Stomach (tissue), 9 donors: ENCODE measurements around the gene FNDC10. TPM values are rescaled to one million over a fixed set of nuclear protein-coding genes. Genes with fewer than 3 reads are reported as not detected.

Experiments used
- DNase-seq, 2 donors: peaks; one replicate each; pipeline versions ENCODE4 v3.0.0 to v3.0.0-alpha.2; 2013 to 2019
- H3K27ac ChIP-seq, 5 donors: fragments of 200-600 bp in 4 of 5; sonication (generic) in 4 of 5; one replicate each; pipeline ENCODE4 v1.5.1; 2013 to 2019; ENCODE audit warnings: mild to moderate bottlenecking in 1 of 5, moderate library complexity in 1 of 5
- H3K27me3 ChIP-seq, 3 donors: fragments of 200-600 bp; sonication (generic); one replicate each; pipeline ENCODE4 v1.5.1; 2017 to 2019; ENCODE audit warnings: mixed run types in 1 of 3
- H3K36me3 ChIP-seq, 4 donors: fragments of 200-600 bp; sonication (generic); 1 replicate in 3 of 4; 2 replicates in 1 of 4; pipeline ENCODE4 v1.5.1; 2016 to 2019
- H3K4me1 ChIP-seq, 4 donors: fragments of 200-600 bp; sonication (generic); one replicate each; pipeline ENCODE4 v1.5.1; 2016 to 2019
- H3K4me3 ChIP-seq, 4 donors: fragments of 200-600 bp; sonication (generic) in 3 of 4; one replicate each; pipeline ENCODE4 v1.5.1; 2016 to 2019; ENCODE audit warnings: mild to moderate bottlenecking in 1 of 4
- H3K9me3 ChIP-seq, 4 donors: fragments of 200-600 bp; sonication (generic); one replicate each; pipeline ENCODE4 v1.5.1; 2016 to 2019
- CTCF ChIP-seq, 7 experiments: fragments of 450-650 bp in 4 of 7; fragments of 200-600 bp in 3 of 7; sonication (generic) in 3 of 7; IDR thresholded peaks; one replicate each; pipeline ENCODE4 v1.5.1; 2016 to 2019; ENCODE audit warnings: antibody characterized with exemption in 7 of 7, control low read depth in 2 of 7, mild to moderate bottlenecking in 1 of 7
- EP300 ChIP-seq: sonication (generic); formaldehyde crosslinking; IDR thresholded peaks from one replicate; pipeline ENCODE4 v1.6.1; 2017; ENCODE audit warnings: antibody characterized with exemption
- POLR2A ChIP-seq, 4 donors: fragments of 450-650 bp; IDR thresholded peaks; one replicate each; pipeline ENCODE4 v1.6.1; 2016; ENCODE audit warnings: antibody characterized with exemption in 4 of 4, control low read depth in 2 of 4, mild to moderate bottlenecking in 1 of 4, moderate library complexity in 1 of 4
- POLR2AphosphoS5 ChIP-seq, 3 donors: sonication (generic); formaldehyde crosslinking; IDR thresholded peaks; one replicate each; pipeline ENCODE4 v1.6.1; 2016; ENCODE audit warnings: antibody characterized with exemption in 3 of 3
- WGBS, 5 donors: extraction: QIAGEN DNeasy Blood & Tissue Kit in 3 of 5; methylation state at CpG; one replicate each; pipeline versions ENCODE4 v1.1.5 to v1.1.7; 2013 to 2018; 5-methylcytosine and 5-hydroxymethylcytosine counted together
- intact Hi-C: fragments of 100-400 bp; cut with DNase I; formaldehyde crosslinking; loops from one replicate; pipeline ENCODE4 v1.15.1; 2023; ENCODE audit warnings: low total_unique reads
- polyA plus RNA-seq, 3 donors: library from polyadenylated mRNA; stranded (reverse); fragments of 200-250 nt; gene quantifications; one replicate each; pipeline ENCODE4 v1.2.3, GENCODE V29; 2013
- total RNA-seq, 5 donors: library from RNA; depleted of rRNA; stranded (reverse); fragments of >200 nt; gene quantifications; one replicate each; pipeline versions ENCODE4 v1.1.0 to v1.2.3, GENCODE V29; 2014 to 2016
- donor health status: healthy with polysubstance abuse.
- donor health status: Bipolar disorder and iron deficiency.
- donor health status: healthy.

The FNDC10 gene
- total and polyA plus RNA-seq, 8 donors = 0.29 to 20.0 (median 4.0) TPM; not detected in 3

GRCh38 chr1:1627261-1627828 is 27.4 kb upstream of the FNDC10 start:
- DNase-seq = peak; percentile 70 to 87
- H3K27me3 ChIP-seq = peaks cover 0 to 40% (median 25%) of the 10 kb centered on the region in 3 donors
- peak in 1 of 3 donors; percentile 33 for TF ChIP-seq POLR2AphosphoS5 (IDR thresholded peaks at IDR 0.05)
- TF ChIP-seq POLR2A (IDR thresholded peaks at IDR 0.05) = no peak
- H3K9me3 ChIP-seq = no peaks in the 10 kb centered on the region
- peaks cover 4 to 51% (median 44%) of the 10 kb centered on the region in 4 donors for H3K36me3 ChIP-seq
- intact Hi-C loops = no loop called here
- H3K4me1 ChIP-seq = peaks cover 29 to 47% (median 36%) of the 10 kb centered on the region in 4 donors
- H3K4me3 ChIP-seq = no peak overlapping the region
- H3K27ac ChIP-seq = peak overlapping the region in 2 of 5 donors; percentile 8 to 15
- 30 to 64% (median 57%) methylated on average over 17 to 37 of the region's 37 CpGs for WGBS, 5 donors

GRCh38 chr1:1626207-1627141 is 26.5 kb upstream of the FNDC10 start:
- DNase-seq = peak in 1 of 2 donors; percentile 17
- no peak for TF ChIP-seq POLR2AphosphoS5 (IDR thresholded peaks at IDR 0.05)
- no peak for TF ChIP-seq POLR2A (IDR thresholded peaks at IDR 0.05)
- no peak for TF ChIP-seq CTCF (IDR thresholded peaks at IDR 0.05)
- TF ChIP-seq EP300 = no peak
- WGBS, 5 donors = 87 to 98% (median 94%) methylated on average over 29 to 48 of the region's 48 CpGs
- peaks cover 0 to 31% (median 16%) of the 10 kb centered on the region in 3 donors for H3K27me3 ChIP-seq
- peaks cover 22 to 45% (median 34%) of the 10 kb centered on the region in 4 donors for H3K4me1 ChIP-seq
- no peak overlapping the region for H3K4me3 ChIP-seq
- H3K36me3 ChIP-seq = peaks cover 4 to 51% (median 44%) of the 10 kb centered on the region in 4 donors
- H3K9me3 ChIP-seq = no peaks in the 10 kb centered on the region
- H3K27ac ChIP-seq = no peak overlapping the region
- intact Hi-C loops = no loop called here

- H3K27me3 ChIP-seq = peaks cover 0 to 25% (median 9%) of the 10 kb centered on the region in 3 donors
- H3K36me3 ChIP-seq = peaks cover 4 to 51% (median 44%) of the 10 kb centered on the region in 4 donors
- DNase-seq = no peak
Observed at GRCh38 chr1:1625824-1626206, 25.9 kb upstream of the FNDC10 start.

GRCh38 chr1:1625404-1625775 is 25.5 kb upstream of the FNDC10 start:
- intact Hi-C loops = no loop called here
- Histone ChIP-seq H3K4me3 (no peak overlapping the region), H3K36me3 (peaks cover 4 to 51% (median 44%) of the 10 kb centered on the region in 4 donors), H3K9me3 (no peaks in the 10 kb centered on the region), H3K27ac (no peak overlapping the region), H3K27me3 (peaks cover 0 to 21% (median 5%) of the 10 kb centered on the region in 3 donors), H3K4me1 (peaks cover 11 to 43% (median 29%) of the 10 kb centered on the region in 4 donors)
- DNase-seq = no peak
- no peak for TF ChIP-seq EP300
- no peak for TF ChIP-seq POLR2A (IDR thresholded peaks at IDR 0.05)
- no peak for TF ChIP-seq CTCF (IDR thresholded peaks at IDR 0.05)
- TF ChIP-seq POLR2AphosphoS5 (IDR thresholded peaks at IDR 0.05) = no peak
- WGBS, 5 donors = 89 to 95% (median 94%) methylated on average over 23 to 28 of the region's 28 CpGs

More at GRCh38 chr1:1625824-1626206, 25.9 kb upstream of the FNDC10 start:
- Histone ChIP-seq H3K4me1 (peaks cover 16 to 44% (median 31%) of the 10 kb centered on the region in 4 donors), H3K9me3 (no peaks in the 10 kb centered on the region), H3K4me3 (no peak overlapping the region), H3K27ac (no peak overlapping the region)
- no peak for TF ChIP-seq POLR2AphosphoS5 (IDR thresholded peaks at IDR 0.05)
- no peak for TF ChIP-seq CTCF (IDR thresholded peaks at IDR 0.05)
- no peak for TF ChIP-seq POLR2A (IDR thresholded peaks at IDR 0.05)
- TF ChIP-seq EP300 = no peak
- intact Hi-C loops = no loop called here
- WGBS, 5 donors = 81 to 99% (median 95%) methylated on average over 8 of the region's 8 CpGs
